GM23248 (cell line): ENCODE measurements around the gene INO80D.

Source experiments
- EZH2 ChIP-seq: fragments of 200-600 bp; sonication (generic); IDR thresholded peaks from 2 replicates; pipeline ENCODE4 v1.6.1; 2018; ENCODE audit warnings: antibody characterized with exemption, mild to moderate bottlenecking; ENCODE audit not compliant: insufficient read depth, poor library complexity, severe bottlenecking
- EZH2phosphoT487 ChIP-seq: fragments of 200-600 bp; sonication (generic); IDR thresholded peaks from 2 replicates; pipeline ENCODE4 v1.6.1; 2018; ENCODE audit warnings: antibody characterized with exemption, moderate library complexity, mild to moderate bottlenecking, low read depth; ENCODE audit not compliant: insufficient read depth

GRCh38 chr2:206115026-206115578, 29.1 kb upstream of the INO80D start:
- TF ChIP-seq EZH2phosphoT487 (no peak), EZH2 (no peak)
